Measurements from ENCODE around the gene GARIN5B.
A peak's percentile ranks its signal among the peaks of the same experiment; 100 is the strongest.

The GARIN5B gene

GRCh38 chr19:55377356-55378131, 14.5 kb upstream of the GARIN5B start:
- Histone ChIP-seq H3K27me3 (ENCODE audit: control insufficient read depth in 1 of 2, insufficient read depth in 2 of 2, low read length in 2 of 2) (peaks cover 23 to 40% of the 10 kb centered on the region in 2 donors), H3K4me3 (ENCODE audit: low read length in 2 of 2) (no peak overlapping the region)

GRCh38 chr19:55376241-55376933, 13.3 kb upstream of the GARIN5B start, which contains the start of gene TMEM190:
Gene TMEM190 (plus strand): TSS chr19:55376826. CDS start chr19:55376854, 28 bp downstream.
- no peak within 1 kb of the TSS for H3K4me3 ChIP-seq (ENCODE audit: low read length in 2 of 2)
- H3K4me1 ChIP-seq (ENCODE audit: control insufficient read depth, insufficient read depth, low read length): no peaks in the 10 kb centered on the region
- H3K27me3 ChIP-seq (ENCODE audit: control insufficient read depth in 1 of 2, insufficient read depth in 2 of 2, low read length in 2 of 2): peaks cover 32 to 49% of the 10 kb centered on the region in 2 donors
- H3K9ac ChIP-seq (ENCODE audit: low read length in 2 of 2): no peak within 1 kb of the TSS
- H3K36me3 ChIP-seq (ENCODE audit: control insufficient read depth in 2 of 2, insufficient read depth in 2 of 2, low read length in 2 of 2): no peaks in the 10 kb centered on the region
- H3K9me3 ChIP-seq (ENCODE audit: control insufficient read depth in 2 of 2, low read length in 2 of 2): no peaks in the 10 kb centered on the region
- H3K27ac ChIP-seq (ENCODE audit: low read length): no peak within 1 kb of the TSS

More at GRCh38 chr19:55377356-55378131, 14.5 kb upstream of the GARIN5B start:
- Histone ChIP-seq H3K36me3 (ENCODE audit: control insufficient read depth in 2 of 2, insufficient read depth in 2 of 2, low read length in 2 of 2) (no peaks in the 10 kb centered on the region), H3K9ac (ENCODE audit: low read length in 2 of 2) (no peak overlapping the region), H3K27ac (ENCODE audit: low read length) (no peak overlapping the region), H3K9me3 (ENCODE audit: control insufficient read depth in 2 of 2, low read length in 2 of 2) (no peaks in the 10 kb centered on the region), H3K4me1 (ENCODE audit: control insufficient read depth, insufficient read depth, low read length) (no peaks in the 10 kb centered on the region)

GRCh38 chr19:55373993-55374757, 11.1 kb upstream of the GARIN5B start:
- H3K9ac ChIP-seq (ENCODE audit: low read length in 2 of 2): no peak overlapping the region
- H3K27ac ChIP-seq (ENCODE audit: low read length): no peak overlapping the region
- H3K4me3 ChIP-seq (ENCODE audit: low read length in 2 of 2): no peak overlapping the region
- no peaks in the 10 kb centered on the region for H3K9me3 ChIP-seq (ENCODE audit: control insufficient read depth in 2 of 2, low read length in 2 of 2)
- peaks cover 43 to 64% of the 10 kb centered on the region in 2 donors for H3K27me3 ChIP-seq (ENCODE audit: control insufficient read depth in 1 of 2, insufficient read depth in 2 of 2, low read length in 2 of 2)
- no peaks in the 10 kb centered on the region for H3K36me3 ChIP-seq (ENCODE audit: control insufficient read depth in 2 of 2, insufficient read depth in 2 of 2, low read length in 2 of 2)
- peaks cover 5% of the 10 kb centered on the region for H3K4me1 ChIP-seq (ENCODE audit: control insufficient read depth, insufficient read depth, low read length)

- no peak overlapping the region for H3K27ac ChIP-seq (ENCODE audit: low read length)
- no peak overlapping the region for H3K9ac ChIP-seq (ENCODE audit: low read length in 2 of 2)
- peaks cover 49 to 71% of the 10 kb centered on the region in 2 donors for H3K27me3 ChIP-seq (ENCODE audit: control insufficient read depth in 1 of 2, insufficient read depth in 2 of 2, low read length in 2 of 2)
- H3K9me3 ChIP-seq (ENCODE audit: control insufficient read depth in 2 of 2, low read length in 2 of 2): no peaks in the 10 kb centered on the region
- H3K36me3 ChIP-seq (ENCODE audit: control insufficient read depth in 2 of 2, insufficient read depth in 2 of 2, low read length in 2 of 2): no peaks in the 10 kb centered on the region
- no peak overlapping the region for H3K4me3 ChIP-seq (ENCODE audit: low read length in 2 of 2)
- H3K4me1 ChIP-seq (ENCODE audit: control insufficient read depth, insufficient read depth, low read length): peaks cover 8% of the 10 kb centered on the region
Observed at GRCh38 chr19:55373306-55373992, 10.4 kb upstream of the GARIN5B start.

GRCh38 chr19:55372316-55373081, 9.4 kb upstream of the GARIN5B start:
- no peaks in the 10 kb centered on the region for H3K9me3 ChIP-seq (ENCODE audit: control insufficient read depth in 2 of 2, low read length in 2 of 2)
- H3K36me3 ChIP-seq (ENCODE audit: control insufficient read depth in 2 of 2, insufficient read depth in 2 of 2, low read length in 2 of 2): no peaks in the 10 kb centered on the region
- peaks cover 56 to 73% of the 10 kb centered on the region in 2 donors for H3K27me3 ChIP-seq (ENCODE audit: control insufficient read depth in 1 of 2, insufficient read depth in 2 of 2, low read length in 2 of 2)
- no peak overlapping the region for H3K4me3 ChIP-seq (ENCODE audit: low read length in 2 of 2)
- H3K9ac ChIP-seq (ENCODE audit: low read length in 2 of 2): no peak overlapping the region
- peaks cover 8% of the 10 kb centered on the region for H3K4me1 ChIP-seq (ENCODE audit: control insufficient read depth, insufficient read depth, low read length)
- H3K27ac ChIP-seq (ENCODE audit: low read length): no peak overlapping the region

GRCh38 chr19:55370305-55370988, 7.4 kb upstream of the GARIN5B start, which contains the start of gene IL11:
Gene IL11 (minus strand): TSS chr19:55370463. CDS start chr19:55370310, 153 bp downstream.
- Histone ChIP-seq H3K36me3 (ENCODE audit: control insufficient read depth in 2 of 2, insufficient read depth in 2 of 2, low read length in 2 of 2) (no peaks in the 10 kb centered on the region), H3K4me1 (ENCODE audit: control insufficient read depth, insufficient read depth, low read length) (peaks cover 8% of the 10 kb centered on the region), H3K4me3 (ENCODE audit: low read length in 2 of 2) (peak within 1 kb of the TSS in 1 of 2 donors; percentile 44), H3K9ac (ENCODE audit: low read length in 2 of 2) (no peak within 1 kb of the TSS), H3K9me3 (ENCODE audit: control insufficient read depth in 2 of 2, low read length in 2 of 2) (no peaks in the 10 kb centered on the region), H3K27ac (ENCODE audit: low read length) (no peak within 1 kb of the TSS), H3K27me3 (ENCODE audit: control insufficient read depth in 1 of 2, insufficient read depth in 2 of 2, low read length in 2 of 2) (peaks cover 42 to 60% of the 10 kb centered on the region in 2 donors)

- Histone ChIP-seq H3K4me1 (ENCODE audit: control insufficient read depth, insufficient read depth, low read length) (peaks cover 8% of the 10 kb centered on the region), H3K4me3 (ENCODE audit: low read length in 2 of 2) (peak overlapping the region in 1 of 2 donors; percentile 44), H3K9me3 (ENCODE audit: control insufficient read depth in 2 of 2, low read length in 2 of 2) (no peaks in the 10 kb centered on the region), H3K36me3 (ENCODE audit: control insufficient read depth in 2 of 2, insufficient read depth in 2 of 2, low read length in 2 of 2) (no peaks in the 10 kb centered on the region), H3K9ac (ENCODE audit: low read length in 2 of 2) (no peak overlapping the region), H3K27ac (ENCODE audit: low read length) (no peak overlapping the region), H3K27me3 (ENCODE audit: control insufficient read depth in 1 of 2, insufficient read depth in 2 of 2, low read length in 2 of 2) (peaks cover 40 to 55% of the 10 kb centered on the region in 2 donors)
Observed at GRCh38 chr19:55369653-55370304, 6.7 kb upstream of the GARIN5B start.

- no peaks in the 10 kb centered on the region for H3K36me3 ChIP-seq (ENCODE audit: control insufficient read depth in 2 of 2, insufficient read depth in 2 of 2, low read length in 2 of 2)
- H3K27me3 ChIP-seq (ENCODE audit: control insufficient read depth in 1 of 2, insufficient read depth in 2 of 2, low read length in 2 of 2): peaks cover 40 to 47% of the 10 kb centered on the region in 2 donors
- no peak overlapping the region for H3K4me3 ChIP-seq (ENCODE audit: low read length in 2 of 2)
- no peaks in the 10 kb centered on the region for H3K9me3 ChIP-seq (ENCODE audit: control insufficient read depth in 2 of 2, low read length in 2 of 2)
- H3K27ac ChIP-seq (ENCODE audit: low read length): no peak overlapping the region
- H3K4me1 ChIP-seq (ENCODE audit: control insufficient read depth, insufficient read depth, low read length): peaks cover 8% of the 10 kb centered on the region
- H3K9ac ChIP-seq (ENCODE audit: low read length in 2 of 2): no peak overlapping the region
Observed at GRCh38 chr19:55368701-55369563, 5.9 kb upstream of the GARIN5B start.

All from stomach smooth muscle (tissue), 2 donors.